ENCODE results near the gene UNC5C. TPM values are rescaled to one million over a fixed set of nuclear protein-coding genes. Genes with fewer than 3 reads are reported as not detected.

Gene UNC5C
- total RNA-seq, 2 experiments from 2014 or later, result not detected

DNA sequence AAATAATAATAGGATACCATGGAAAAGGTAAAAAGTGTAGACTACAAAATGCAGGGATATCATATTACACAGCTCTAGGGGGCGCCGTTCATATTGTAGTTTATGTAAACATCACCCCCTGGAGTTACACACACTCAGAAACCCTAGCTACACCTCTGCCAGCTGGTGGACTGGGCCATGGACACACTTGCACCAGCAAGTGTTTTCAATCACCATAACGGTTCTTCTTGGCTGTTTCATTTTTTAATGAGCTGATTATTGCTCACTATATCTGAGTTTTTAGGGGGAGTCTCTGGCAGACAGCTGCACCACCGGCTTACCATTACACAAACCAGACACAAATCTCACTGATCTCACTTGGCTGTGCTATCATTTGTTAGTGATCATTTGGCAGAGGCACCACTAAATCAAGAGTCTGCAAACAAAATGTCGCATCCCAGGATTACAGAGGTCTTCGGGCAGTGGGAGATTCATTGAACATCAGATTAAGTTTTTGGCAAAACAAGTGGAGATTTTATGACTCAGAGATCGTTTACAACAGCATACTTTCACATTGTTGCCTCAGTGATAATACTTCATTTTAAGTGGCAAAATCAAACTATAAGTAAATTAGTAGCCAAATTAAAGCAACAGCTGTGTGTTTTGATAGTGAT, 185.7 kb downstream of the UNC5C start:
- CTCF ChIA-PET, result no interaction called here
- intact Hi-C loops (cut with micrococcal nuclease), result no loop called here
- no peak for DNase-seq
- POLR2A ChIA-PET, result no interaction called here
- Mint-ChIP-seq H3K4me1 (ENCODE audit: low read depth) (no peaks in the 10 kb centered on the region), H3K27ac (no peak overlapping the region), H3K9me3 (no peaks in the 10 kb centered on the region), H3K27me3 (no peaks in the 10 kb centered on the region), H3K36me3 (no peaks in the 10 kb centered on the region), H3K4me3 (no peak overlapping the region)

GRCh38 chr4:95362066-95362465, 186.7 kb downstream of the UNC5C start:
- no peaks in the 10 kb centered on the region for H3K9me3 Mint-ChIP-seq
- H3K27ac Mint-ChIP-seq, result no peak overlapping the region
- H3K27me3 Mint-ChIP-seq, result no peaks in the 10 kb centered on the region
- no peak overlapping the region for H3K4me3 Mint-ChIP-seq
- intact Hi-C loops (cut with micrococcal nuclease), result no loop called here
- H3K4me1 Mint-ChIP-seq (ENCODE audit: low read depth), result no peaks in the 10 kb centered on the region
- no peaks in the 10 kb centered on the region for H3K36me3 Mint-ChIP-seq
- ChIA-PET POLR2A (no interaction called here), CTCF (no interaction called here)
- DNase-seq, result no peak

- H3K4me1 Mint-ChIP-seq (ENCODE audit: low read depth), result no peaks in the 10 kb centered on the region
- no peak overlapping the region for H3K27ac Mint-ChIP-seq
- H3K27me3 Mint-ChIP-seq, result no peaks in the 10 kb centered on the region
- no peaks in the 10 kb centered on the region for H3K9me3 Mint-ChIP-seq
- no peak overlapping the region for H3K4me3 Mint-ChIP-seq
- H3K36me3 Mint-ChIP-seq, result no peaks in the 10 kb centered on the region
- intact Hi-C loops (cut with micrococcal nuclease), result no loop called here
- ChIA-PET POLR2A (no interaction called here), CTCF (no interaction called here)
- no peak for DNase-seq
These were observed 187.1 kb downstream of the UNC5C start for GRCh38 chr4:95361696-95361965.

DNA sequence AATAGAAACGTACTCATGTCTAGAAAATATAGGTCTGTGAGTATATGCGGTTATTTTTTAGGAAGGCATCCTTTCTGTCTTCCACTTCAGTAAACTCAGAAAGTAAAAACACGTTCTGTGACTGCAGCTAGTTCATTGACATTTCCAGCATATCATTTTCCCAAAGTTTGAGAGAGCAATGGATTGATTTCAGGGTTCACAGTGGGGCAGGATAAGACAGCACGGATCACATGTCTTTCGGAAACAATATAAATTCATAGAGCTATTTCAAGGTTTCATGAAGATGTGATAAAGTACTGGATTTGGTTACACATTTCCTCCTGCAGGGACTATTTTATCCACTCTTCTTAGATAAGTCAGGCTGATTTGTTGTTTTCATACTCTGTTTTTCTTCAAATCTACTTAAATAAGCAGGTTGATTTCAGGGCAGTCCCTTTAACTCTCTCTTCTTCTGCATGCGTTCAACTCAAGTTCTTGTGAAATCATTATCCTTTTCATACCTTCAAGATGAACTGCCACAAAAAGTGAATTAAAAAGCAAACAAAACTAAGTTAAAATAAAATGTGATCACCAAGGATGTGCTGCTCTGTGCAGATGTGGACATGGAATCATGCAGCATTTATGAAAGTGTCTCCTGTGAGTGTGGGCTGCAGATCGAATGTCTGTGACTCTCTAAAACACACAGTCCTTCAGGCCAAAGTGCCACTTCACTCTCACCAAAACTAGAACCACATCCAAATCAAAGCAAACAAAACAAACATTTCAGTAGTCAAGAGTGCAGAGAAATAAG, 187.7 kb downstream of the UNC5C start:
- no peak for DNase-seq
- Mint-ChIP-seq H3K9me3 (no peaks in the 10 kb centered on the region), H3K27ac (no peak overlapping the region), H3K4me1 (ENCODE audit: low read depth) (no peaks in the 10 kb centered on the region), H3K4me3 (no peak overlapping the region), H3K36me3 (no peaks in the 10 kb centered on the region), H3K27me3 (no peaks in the 10 kb centered on the region)
- intact Hi-C loops (cut with micrococcal nuclease), result no loop called here
- CTCF ChIA-PET, result no interaction called here
- POLR2A ChIA-PET, result no interaction called here

DNA sequence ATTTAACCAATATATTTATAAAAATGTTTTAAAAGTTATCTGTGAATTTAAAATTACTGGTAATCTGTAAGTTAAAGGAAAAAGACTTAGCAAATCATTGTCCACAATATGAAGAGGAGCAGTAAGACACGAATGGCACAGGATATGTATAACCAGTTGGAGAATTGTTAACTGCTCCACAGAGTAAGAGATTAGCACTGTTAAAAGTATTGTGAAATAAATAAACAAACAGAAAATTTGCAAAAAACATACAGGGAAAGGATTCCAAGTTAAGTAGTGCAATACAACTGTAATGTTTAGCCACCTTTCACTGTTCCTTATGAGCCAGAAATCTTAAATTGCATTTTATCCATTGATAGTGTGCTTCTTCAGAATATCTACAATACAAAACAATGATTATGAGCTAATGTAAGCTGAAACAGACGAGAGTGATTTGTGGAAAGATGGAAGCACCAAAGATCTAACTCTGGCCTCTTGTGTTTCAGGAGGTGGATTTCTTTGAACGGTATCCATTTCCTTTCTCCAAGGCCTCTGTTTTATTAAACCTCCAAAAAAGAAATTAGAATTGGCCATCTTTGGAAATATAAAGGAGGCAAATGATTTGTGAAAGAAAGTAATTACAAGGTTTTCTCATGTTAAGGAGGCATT, 188.4 kb downstream of the UNC5C start:
- Mint-ChIP-seq H3K27me3 (no peaks in the 10 kb centered on the region), H3K27ac (no peak overlapping the region), H3K9me3 (no peaks in the 10 kb centered on the region), H3K4me3 (no peak overlapping the region), H3K4me1 (ENCODE audit: low read depth) (no peaks in the 10 kb centered on the region), H3K36me3 (no peaks in the 10 kb centered on the region)
- POLR2A ChIA-PET, result no interaction called here
- intact Hi-C loops (cut with micrococcal nuclease), result no loop called here
- DNase-seq, result no peak
- CTCF ChIA-PET, result no interaction called here

- intact Hi-C loops (cut with micrococcal nuclease), result no loop called here
- Mint-ChIP-seq H3K9me3 (no peaks in the 10 kb centered on the region), H3K27me3 (no peaks in the 10 kb centered on the region), H3K4me3 (no peak overlapping the region), H3K4me1 (ENCODE audit: low read depth) (no peaks in the 10 kb centered on the region), H3K36me3 (no peaks in the 10 kb centered on the region), H3K27ac (no peak overlapping the region)
- POLR2A ChIA-PET, result no interaction called here
- DNase-seq, result no peak
- CTCF ChIA-PET, result no interaction called here
These were observed 190.4 kb downstream of the UNC5C start for GRCh38 chr4:95358421-95358820.

DNA sequence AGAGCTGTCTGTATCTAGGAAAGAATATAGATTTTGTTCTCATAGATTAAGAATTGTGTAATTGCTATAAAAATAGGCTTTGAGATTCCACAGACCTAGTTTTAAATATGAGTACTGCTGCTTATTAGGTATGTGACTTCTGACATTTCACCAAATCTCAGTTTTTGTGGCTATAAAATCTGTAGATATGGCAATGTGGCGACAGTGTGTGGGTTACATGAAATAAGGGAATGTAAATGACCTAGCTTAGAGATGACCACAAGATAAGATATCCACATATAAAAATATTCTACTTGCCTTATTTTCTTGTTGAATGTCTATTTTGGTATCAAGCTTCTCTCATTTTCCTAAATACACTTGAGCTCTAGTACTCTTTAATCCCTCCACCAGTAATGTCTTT, 193.8 kb downstream of the UNC5C start:
- H3K9me3 Mint-ChIP-seq, result no peaks in the 10 kb centered on the region
- no peak overlapping the region for H3K27ac Mint-ChIP-seq
- no peaks in the 10 kb centered on the region for H3K27me3 Mint-ChIP-seq
- H3K4me3 Mint-ChIP-seq, result no peak overlapping the region
- CTCF ChIA-PET, result no interaction called here
- no peaks in the 10 kb centered on the region for H3K36me3 Mint-ChIP-seq
- intact Hi-C loops (cut with micrococcal nuclease), result no loop called here
- POLR2A ChIA-PET, result no interaction called here
- DNase-seq, result no peak
- H3K4me1 Mint-ChIP-seq (ENCODE audit: low read depth), result no peaks in the 10 kb centered on the region

DNA sequence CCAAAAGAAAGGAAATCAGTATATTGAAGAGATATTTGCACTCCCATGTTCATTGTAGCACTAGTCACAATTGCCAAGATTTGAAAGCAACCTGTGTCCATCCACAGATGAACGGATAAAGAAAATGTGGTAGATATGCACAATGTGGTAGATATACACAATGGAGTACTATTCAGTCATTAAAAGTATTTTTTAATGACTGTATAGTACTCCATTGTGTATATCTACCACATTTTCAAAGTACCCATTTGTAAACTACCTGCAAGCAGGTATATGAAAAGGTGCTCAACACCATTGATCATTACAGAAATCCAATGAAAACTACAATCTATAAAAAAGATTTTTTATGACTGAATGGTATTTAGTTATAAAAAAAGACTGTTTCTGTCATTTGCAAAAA, 200.4 kb downstream of the UNC5C start:
- no peak overlapping the region for H3K27ac Mint-ChIP-seq
- H3K4me3 Mint-ChIP-seq, result no peak overlapping the region

GRCh38 chr4:95343235-95343634, 205.5 kb downstream of the UNC5C start:
- H3K4me1 Mint-ChIP-seq (ENCODE audit: low read depth), result no peaks in the 10 kb centered on the region
- H3K9me3 Mint-ChIP-seq, result peaks cover 33% of the 10 kb centered on the region
- ChIA-PET CTCF (no interaction called here), POLR2A (no interaction called here)
- no peak overlapping the region for H3K4me3 Mint-ChIP-seq
- H3K27ac Mint-ChIP-seq, result no peak overlapping the region
- no peak for DNase-seq
- no peaks in the 10 kb centered on the region for H3K36me3 Mint-ChIP-seq
- intact Hi-C loops (cut with micrococcal nuclease), result no loop called here
- H3K27me3 Mint-ChIP-seq, result no peaks in the 10 kb centered on the region

More for the DNA sequence above, 200.4 kb downstream of the UNC5C start:
- POLR2A ChIA-PET, result no interaction called here
- no peaks in the 10 kb centered on the region for H3K4me1 Mint-ChIP-seq (ENCODE audit: low read depth)
- H3K36me3 Mint-ChIP-seq, result no peaks in the 10 kb centered on the region
- H3K27me3 Mint-ChIP-seq, result no peaks in the 10 kb centered on the region
- intact Hi-C loops (cut with micrococcal nuclease), result no loop called here
- no peak for DNase-seq
- CTCF ChIA-PET, result no interaction called here
- peaks cover 34% of the 10 kb centered on the region for H3K9me3 Mint-ChIP-seq

GRCh38 chr4:95340191-95340590, 208.6 kb downstream of the UNC5C start:
- Mint-ChIP-seq H3K27ac (no peak overlapping the region), H3K36me3 (no peaks in the 10 kb centered on the region), H3K27me3 (no peaks in the 10 kb centered on the region), H3K4me3 (no peak overlapping the region), H3K9me3 (peaks cover 15% of the 10 kb centered on the region), H3K4me1 (ENCODE audit: low read depth) (no peaks in the 10 kb centered on the region)
- no peak for DNase-seq
- intact Hi-C loops (cut with micrococcal nuclease), result no loop called here
- CTCF ChIA-PET, result no interaction called here
- POLR2A ChIA-PET, result no interaction called here

DNA sequence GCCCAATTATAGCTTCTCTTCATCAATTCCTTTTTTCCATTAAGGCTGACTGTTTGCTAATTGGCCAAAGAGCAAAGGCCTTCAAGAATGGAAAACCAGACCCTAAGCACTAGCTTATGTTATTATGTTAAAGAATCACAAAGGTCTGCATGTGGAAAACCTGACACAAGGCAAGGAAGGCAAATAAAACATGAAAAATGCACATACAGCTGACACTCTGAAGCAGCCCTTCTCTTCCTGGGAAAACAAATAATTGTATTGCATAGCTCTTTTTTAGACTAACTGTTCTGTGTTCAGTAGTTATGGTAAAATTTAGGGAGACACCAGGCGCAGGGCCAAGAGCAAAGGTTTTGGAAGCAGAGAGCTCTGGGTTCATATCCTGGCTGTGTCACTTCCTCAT, 223.1 kb downstream of the UNC5C start:
- ChIA-PET POLR2A (no interaction called here), CTCF (no interaction called here)
- Mint-ChIP-seq H3K27ac (no peak overlapping the region), H3K27me3 (no peaks in the 10 kb centered on the region), H3K9me3 (no peaks in the 10 kb centered on the region), H3K4me1 (ENCODE audit: low read depth) (no peaks in the 10 kb centered on the region), H3K36me3 (no peaks in the 10 kb centered on the region), H3K4me3 (no peak overlapping the region)
- no peak for DNase-seq
- intact Hi-C loops (cut with micrococcal nuclease), result no loop called here

GRCh38 chr4:95319169-95319568, 229.6 kb downstream of the UNC5C start:
- POLR2A ChIA-PET, result no interaction called here
- H3K27ac Mint-ChIP-seq, result no peak overlapping the region
- H3K4me1 Mint-ChIP-seq (ENCODE audit: low read depth), result no peaks in the 10 kb centered on the region
- no peak for DNase-seq
- H3K4me3 Mint-ChIP-seq, result no peak overlapping the region
- no peaks in the 10 kb centered on the region for H3K36me3 Mint-ChIP-seq
- H3K27me3 Mint-ChIP-seq, result peaks cover 3% of the 10 kb centered on the region
- intact Hi-C loops (cut with micrococcal nuclease), result no loop called here
- CTCF ChIA-PET, result no interaction called here
- H3K9me3 Mint-ChIP-seq, result no peaks in the 10 kb centered on the region

- intact Hi-C loops (cut with micrococcal nuclease), result no loop called here
- Mint-ChIP-seq H3K36me3 (no peaks in the 10 kb centered on the region), H3K27me3 (peaks cover 3% of the 10 kb centered on the region), H3K4me3 (no peak overlapping the region), H3K4me1 (ENCODE audit: low read depth) (no peaks in the 10 kb centered on the region), H3K27ac (no peak overlapping the region), H3K9me3 (no peaks in the 10 kb centered on the region)
- no peak for DNase-seq
- CTCF ChIA-PET, result interaction anchor here (0.6 kb wide), 1 partner anchor 482 kb away, joined by 3 read pairs; no protein-coding TSS in a partner anchor
- POLR2A ChIA-PET, result no interaction called here
These were observed 230.3 kb downstream of the UNC5C start for GRCh38 chr4:95318483-95318882.
